Lower lobe of right lung (tissue), 2 donors: Measurements from ENCODE around the gene CCDC149. TPM values are rescaled to one million over a fixed set of nuclear protein-coding genes. Genes with fewer than 3 reads are reported as not detected.

Experiments
- ATAC-seq, 2 donors: fragments of 200-7000 bp; cut with Tn5 transposase; one replicate each; pipeline ENCODE4 v1.9.1; 2020 to 2022; ENCODE audit warnings: mild to moderate bottlenecking in 2 of 2, moderate library complexity in 2 of 2
- DNase-seq: peaks from one replicate; pipeline ENCODE4 v3.0.0-alpha.2; 2020
- H3K27ac ChIP-seq: fragments of 200-600 bp; one replicate; pipeline ENCODE4 v1.8.0; 2022
- H3K27me3 ChIP-seq: fragments of 200-600 bp; one replicate; pipeline ENCODE4 v1.8.0; 2022; ENCODE audit warnings: low read depth
- H3K36me3 ChIP-seq: fragments of 200-600 bp; one replicate; pipeline ENCODE4 v1.8.0; 2022; ENCODE audit warnings: mild to moderate bottlenecking
- H3K4me1 ChIP-seq: fragments of 200-600 bp; one replicate; pipeline ENCODE4 v1.8.0; 2022
- H3K4me3 ChIP-seq: fragments of 200-600 bp; one replicate; pipeline ENCODE4 v1.8.0; 2022; ENCODE audit warnings: mild to moderate bottlenecking
- H3K9me3 ChIP-seq: fragments of 200-600 bp; one replicate; pipeline ENCODE4 v1.8.0; 2022
- CTCF ChIP-seq: fragments of 200-600 bp; IDR thresholded peaks from one replicate; pipeline ENCODE4 v1.8.0; 2022; ENCODE audit warnings: antibody characterized with exemption, mild to moderate bottlenecking
- intact Hi-C: fragments of 100-400 bp; cut with DNase I; formaldehyde crosslinking; loops from one replicate; pipeline ENCODE4 v1.11.0; 2022
- total RNA-seq: library from RNA; stranded (reverse); fragmentation: NEBNext Ultra II Directional; extraction: Animal tissue kit (Norgen Biotek cat#: 25700); gene quantifications from one replicate; pipeline ENCODE4 v1.2.1, GENCODE V29; 2021
- donor health status: DM: no; HTN: yes; CAD: no; lungs with severe emphysema.

CCDC149 gene
- total RNA-seq, 1 donor from 2014 or later = 23.8 TPM

DNA sequence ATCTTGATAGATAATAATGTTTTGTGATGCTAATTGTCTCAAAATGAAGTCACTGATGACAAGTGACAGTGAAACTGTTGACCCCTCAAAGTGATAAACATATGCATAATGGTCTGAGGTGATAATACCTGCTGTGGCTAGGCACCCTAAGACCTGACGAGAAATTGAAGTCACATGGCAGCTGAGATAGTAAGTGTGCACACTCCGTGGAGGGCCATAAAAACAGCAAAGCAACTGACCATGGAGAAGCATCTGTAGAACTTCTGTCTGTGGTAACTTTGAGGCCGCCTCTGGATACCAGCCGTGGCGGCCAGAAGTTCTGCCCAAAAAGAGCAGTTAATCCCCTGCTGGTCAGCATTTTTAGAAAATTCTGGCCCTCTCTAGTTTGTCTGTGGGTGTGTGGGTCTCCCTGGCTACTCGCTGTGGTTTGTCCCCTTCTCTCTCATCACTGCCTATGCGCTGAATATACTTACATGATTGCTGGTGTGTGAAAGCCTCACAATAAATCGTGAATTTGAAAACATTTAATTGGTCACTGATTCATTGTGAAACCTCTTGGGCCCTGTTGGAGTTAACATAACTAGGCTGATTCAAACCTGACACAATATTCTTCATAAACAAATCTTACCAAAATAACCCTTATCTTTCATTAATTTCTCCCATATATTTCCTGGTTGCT, 50.6 kb downstream of the CCDC149 start:
- ATAC-seq (no peak), DNase-seq (no peak)
- H3K9me3 ChIP-seq = peaks cover 22% of the 10 kb centered on the region
- intact Hi-C loops = no loop called here
- TF ChIP-seq CTCF = no peak
- no peak overlapping the region for H3K27ac ChIP-seq
- no peak overlapping the region for H3K4me3 ChIP-seq
- H3K27me3 ChIP-seq = no peaks in the 10 kb centered on the region
- H3K36me3 ChIP-seq = peaks cover 5% of the 10 kb centered on the region
- peaks cover 9% of the 10 kb centered on the region for H3K4me1 ChIP-seq

DNA sequence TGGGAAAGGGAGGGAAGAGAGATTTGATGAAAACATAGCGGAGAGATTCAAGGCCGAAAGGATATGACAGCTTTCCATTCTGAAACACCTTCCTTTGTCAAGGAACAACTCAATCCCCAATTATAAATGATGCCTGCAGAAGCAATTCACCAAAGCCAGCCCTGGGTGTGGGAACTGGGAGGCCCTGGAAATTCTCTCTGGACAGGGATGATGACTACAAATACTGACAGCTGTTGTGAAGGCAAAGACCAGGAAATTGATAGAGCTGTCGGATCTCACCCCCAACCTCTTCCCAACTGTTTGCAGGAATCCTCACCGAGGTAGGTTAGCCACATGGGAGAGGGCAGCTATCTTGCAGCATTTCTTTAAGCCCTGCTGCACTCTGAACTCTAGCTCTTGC, 54.3 kb downstream of the CCDC149 start:
- Histone ChIP-seq H3K4me1 (peaks cover 9% of the 10 kb centered on the region), H3K27me3 (no peaks in the 10 kb centered on the region), H3K27ac (no peak overlapping the region), H3K4me3 (no peak overlapping the region), H3K36me3 (no peaks in the 10 kb centered on the region), H3K9me3 (peaks cover 6% of the 10 kb centered on the region)
- ATAC-seq (no peak), DNase-seq (no peak)
- TF ChIP-seq CTCF = no peak
- intact Hi-C loops = no loop called here

DNA sequence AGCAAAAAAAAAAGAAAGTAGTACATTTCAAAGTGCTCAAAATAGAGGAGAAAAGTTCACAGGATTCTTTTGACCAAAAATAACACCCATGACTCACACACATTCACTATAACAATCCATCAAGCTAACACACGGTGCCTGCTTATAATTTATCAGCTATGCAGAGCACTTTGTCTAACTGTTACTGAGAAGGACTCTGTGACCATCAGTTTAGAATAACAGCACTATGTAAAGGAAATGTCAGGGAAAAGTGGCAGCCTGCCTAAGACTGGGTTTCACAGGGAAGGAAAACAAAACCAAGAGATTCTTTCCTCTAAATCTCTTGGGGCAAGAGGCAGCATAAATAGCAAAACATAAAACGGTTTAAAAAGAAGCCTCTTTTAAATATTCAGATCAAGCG, 54.8 kb downstream of the CCDC149 start:
- DNase-seq = no peak
- Histone ChIP-seq H3K4me3 (no peak overlapping the region), H3K4me1 (peaks cover 9% of the 10 kb centered on the region), H3K27ac (no peak overlapping the region), H3K36me3 (no peaks in the 10 kb centered on the region), H3K27me3 (no peaks in the 10 kb centered on the region), H3K9me3 (peaks cover 1% of the 10 kb centered on the region)
- intact Hi-C loops = no loop called here
- no peak for ATAC-seq
- no peak for TF ChIP-seq CTCF

- intact Hi-C loops = no loop called here
- no peak for DNase-seq
- Histone ChIP-seq H3K4me1 (peaks cover 9% of the 10 kb centered on the region), H3K9me3 (no peaks in the 10 kb centered on the region), H3K4me3 (no peak overlapping the region), H3K36me3 (no peaks in the 10 kb centered on the region), H3K27me3 (no peaks in the 10 kb centered on the region), H3K27ac (no peak overlapping the region)
- no peak for TF ChIP-seq CTCF
- no peak for ATAC-seq
These were observed 56.3 kb downstream of the CCDC149 start for GRCh38 chr4:24856586-24856985.

GRCh38 chr4:24855741-24856140, 57.1 kb downstream of the CCDC149 start:
- H3K36me3 ChIP-seq = peaks cover 5% of the 10 kb centered on the region
- intact Hi-C loops = no loop called here
- TF ChIP-seq CTCF = no peak
- DNase-seq (no peak), ATAC-seq (no peak)
- no peaks in the 10 kb centered on the region for H3K9me3 ChIP-seq
- no peaks in the 10 kb centered on the region for H3K27me3 ChIP-seq
- peaks cover 9% of the 10 kb centered on the region for H3K4me1 ChIP-seq
- no peak overlapping the region for H3K4me3 ChIP-seq
- H3K27ac ChIP-seq = no peak overlapping the region
